Neural progenitor cell (in vitro differentiated cells): Measurements from ENCODE around the gene IFNA16. TPM values are rescaled to one million over a fixed set of nuclear protein-coding genes. Genes with fewer than 3 reads are reported as not detected.
A peak's percentile ranks its signal among the peaks of the same experiment; 100 is the strongest.
"Not testable (repeated sequence)": the region's sequence is repeated elsewhere in the genome, so short reads cannot be mapped to it uniquely, and the experiment has no call there.

ENCODE experiments used
- DNase-seq: peaks from one replicate; pipeline ENCODE4 v3.0.0-alpha.2; 2016; ENCODE audit warnings: low spot score
- H2AFZ ChIP-seq: fragments of 200-600 bp; sonication (generic); replicated peaks from 2 replicates; pipeline ENCODE4 v1.6.1; 2016; ENCODE audit warnings: antibody characterized with exemption
- H3F3A ChIP-seq: fragments of 200-600 bp; sonication (generic); 2 replicates; pipeline ENCODE4 v1.6.1; 2016; ENCODE audit warnings: antibody characterized with exemption, low read depth
- H3K27ac ChIP-seq: fragments of 200-600 bp; sonication (generic); 2 replicates; pipeline ENCODE4 v1.5.1; 2016; ENCODE audit warnings: mild to moderate bottlenecking
- H3K27me3 ChIP-seq: fragments of 200-600 bp; sonication (generic); 2 replicates; pipeline ENCODE4 v1.6.1; 2016; ENCODE audit warnings: mild to moderate bottlenecking, moderate library complexity
- H3K36me3 ChIP-seq: fragments of 200-600 bp; sonication (generic); 2 replicates; pipeline ENCODE4 v1.5.1; 2016
- H3K4me1 ChIP-seq: fragments of 200-600 bp; sonication (generic); 2 replicates; pipeline ENCODE4 v1.6.1; 2016; ENCODE audit warnings: mixed run types
- H3K4me2 ChIP-seq: fragments of 200-600 bp; sonication (generic); 2 replicates; pipeline ENCODE4 v1.6.1; 2016
- H3K4me3 ChIP-seq: fragments of 200-600 bp; sonication (generic); 2 replicates; pipeline ENCODE4 v1.5.1; 2016
- H3K79me2 ChIP-seq: fragments of 200-600 bp; sonication (generic); 2 replicates; pipeline ENCODE4 v1.6.1; 2016; ENCODE audit warnings: low read depth
- H3K9ac ChIP-seq: fragments of 200-600 bp; sonication (generic); 2 replicates; pipeline ENCODE4 v1.6.1; 2016
- H3K9me3 ChIP-seq: fragments of 200-600 bp; sonication (generic); 2 replicates; pipeline ENCODE4 v1.5.1; 2016; ENCODE audit warnings: low read depth
- H4K20me1 ChIP-seq: fragments of 200-600 bp; sonication (generic); 2 replicates; pipeline ENCODE4 v1.6.1; 2016; ENCODE audit warnings: low read depth
- H3K27ac Mint-ChIP-seq: 3 replicates; pipeline ENCODE4 v1.8.0; 2021; ENCODE audit warnings: mixed read lengths
- H3K27me3 Mint-ChIP-seq: 2 replicates; pipeline ENCODE4 v1.8.0; 2022; ENCODE audit warnings: low read depth, mild to moderate bottlenecking, inconsistent platforms, moderate library complexity, mixed read lengths; ENCODE audit not compliant: insufficient read depth
- H3K36me3 Mint-ChIP-seq: 3 replicates; pipeline ENCODE4 v1.8.0; 2021; ENCODE audit warnings: mixed read lengths
- H3K4me1 Mint-ChIP-seq: 3 replicates; pipeline ENCODE4 v1.8.0; 2021; ENCODE audit warnings: mixed read lengths
- H3K4me3 Mint-ChIP-seq: 3 replicates; pipeline ENCODE4 v1.8.0; 2021; ENCODE audit warnings: mild to moderate bottlenecking, moderate library complexity, mixed read lengths
- H3K9me3 Mint-ChIP-seq: 3 replicates; pipeline ENCODE4 v1.8.0; 2020; ENCODE audit warnings: mixed read lengths
- CTCF ChIP-seq: fragments of 200-600 bp; sonication (generic); IDR thresholded peaks from 2 replicates; pipeline ENCODE4 v1.5.1; 2017; ENCODE audit warnings: antibody characterized with exemption, mild to moderate bottlenecking
- EZH2 ChIP-seq: fragments of 200-600 bp; sonication (generic); IDR thresholded peaks from 2 replicates; pipeline ENCODE4 v1.6.1; 2017; ENCODE audit warnings: antibody characterized with exemption, mild to moderate bottlenecking, moderate library complexity
- EZH2phosphoT487 ChIP-seq: fragments of 200-600 bp; sonication (generic); IDR thresholded peaks from 2 replicates; pipeline ENCODE4 v1.6.1; 2017; ENCODE audit warnings: antibody characterized with exemption
- total RNA-seq: library from RNA; depleted of rRNA; stranded (reverse); fragments of >200 nt; gene quantifications from 2 replicates; pipeline ENCODE4 v1.2.3, GENCODE V29; 2015; ENCODE audit warnings: low replicate concordance

The IFNA16 gene
- not detected in 2 replicates for total RNA-seq

GRCh38 chr9:21217211-21217610 lies at the start of gene IFNA16:
Gene IFNA16, minus strand, starts transcription at chr9:21217311. Its CDS starts 6 bp downstream, at chr9:21217305.
- not testable (repeated sequence) for H3K9me3 Mint-ChIP-seq
- peak within 1 kb of the TSS; percentile 45 for H2AFZ ChIP-seq

GRCh38 chr9:21265421-21266189 lies 48.5 kb upstream of the IFNA16 start:
- Histone ChIP-seq H3K9me3 (no peaks in the 10 kb centered on the region), H3K9ac (no peak overlapping the region), H3F3A (no peaks in the 10 kb centered on the region), H3K27me3 (peaks cover 71% of the 10 kb centered on the region), H3K4me2 (no peak overlapping the region), H2AFZ (no peak overlapping the region), H3K4me3 (no peak overlapping the region), H3K79me2 (no peaks in the 10 kb centered on the region), H3K36me3 (no peaks in the 10 kb centered on the region), H3K4me1 (peaks cover 5% of the 10 kb centered on the region), H4K20me1 (no peaks in the 10 kb centered on the region), H3K27ac (no peak overlapping the region)
- TF ChIP-seq EZH2 (no peak), CTCF (no peak), EZH2phosphoT487 (no peak)
- no peaks in the 10 kb centered on the region for H3K4me1 Mint-ChIP-seq
- DNase-seq, result no peak
- H3K9me3 Mint-ChIP-seq, result no peaks in the 10 kb centered on the region
- peaks cover 2% of the 10 kb centered on the region for H3K27me3 Mint-ChIP-seq
- H3K4me3 Mint-ChIP-seq, result no peak overlapping the region
- H3K27ac Mint-ChIP-seq, result no peak overlapping the region
- no peaks in the 10 kb centered on the region for H3K36me3 Mint-ChIP-seq

More at GRCh38 chr9:21217211-21217610, at the start of gene IFNA16:
- H3K9ac ChIP-seq, DNase-seq, H3K36me3 Mint-ChIP-seq, H3K4me3 Mint-ChIP-seq, H3K4me1 Mint-ChIP-seq, H3K4me1 ChIP-seq, H3K79me2 ChIP-seq, H3F3A ChIP-seq, H3K27ac ChIP-seq, H3K9me3 ChIP-seq, H3K36me3 ChIP-seq, H4K20me1 ChIP-seq, H3K27ac Mint-ChIP-seq, H3K4me2 ChIP-seq, H3K4me3 ChIP-seq, H3K27me3 Mint-ChIP-seq: not testable (repeated sequence)
- H3K27me3 ChIP-seq, result peaks cover 23% of the 10 kb centered on the region

- H3K9me3 Mint-ChIP-seq, result peaks cover 10% of the 10 kb centered on the region
- H3K27me3 Mint-ChIP-seq, result peaks cover 2% of the 10 kb centered on the region
- no peaks in the 10 kb centered on the region for H3K36me3 Mint-ChIP-seq
Observed at GRCh38 chr9:21255538-21256212, 38.6 kb upstream of the IFNA16 start.

More at GRCh38 chr9:21255538-21256212, 38.6 kb upstream of the IFNA16 start:
- Histone ChIP-seq H3K79me2 (no peaks in the 10 kb centered on the region), H3K27me3 (peaks cover 7% of the 10 kb centered on the region), H4K20me1 (no peaks in the 10 kb centered on the region), H3K9ac (no peak overlapping the region), H3K4me2 (no peak overlapping the region), H3K36me3 (no peaks in the 10 kb centered on the region), H3F3A (peaks cover 5% of the 10 kb centered on the region), H3K4me1 (peaks cover 3% of the 10 kb centered on the region), H3K4me3 (no peak overlapping the region), H2AFZ (no peak overlapping the region), H3K9me3 (no peaks in the 10 kb centered on the region), H3K27ac (no peak overlapping the region)
- H3K4me3 Mint-ChIP-seq, result no peak overlapping the region
- H3K27ac Mint-ChIP-seq, result no peak overlapping the region
- no peak for DNase-seq
- peaks cover 16% of the 10 kb centered on the region for H3K4me1 Mint-ChIP-seq
- TF ChIP-seq EZH2 (no peak), CTCF (no peak), EZH2phosphoT487 (no peak)
